Measurements from ENCODE around the gene LOXL4. TPM values are rescaled to one million over a fixed set of nuclear protein-coding genes. Genes with fewer than 3 reads are reported as not detected.
"Not testable (repeated sequence)": the region's sequence is repeated elsewhere in the genome, so short reads cannot be mapped to it uniquely, and the experiment has no call there.

Gene LOXL4
- polyA plus RNA-seq, 3 donors, result 3.3 to 4.3 (median 4.0) TPM

DNA sequence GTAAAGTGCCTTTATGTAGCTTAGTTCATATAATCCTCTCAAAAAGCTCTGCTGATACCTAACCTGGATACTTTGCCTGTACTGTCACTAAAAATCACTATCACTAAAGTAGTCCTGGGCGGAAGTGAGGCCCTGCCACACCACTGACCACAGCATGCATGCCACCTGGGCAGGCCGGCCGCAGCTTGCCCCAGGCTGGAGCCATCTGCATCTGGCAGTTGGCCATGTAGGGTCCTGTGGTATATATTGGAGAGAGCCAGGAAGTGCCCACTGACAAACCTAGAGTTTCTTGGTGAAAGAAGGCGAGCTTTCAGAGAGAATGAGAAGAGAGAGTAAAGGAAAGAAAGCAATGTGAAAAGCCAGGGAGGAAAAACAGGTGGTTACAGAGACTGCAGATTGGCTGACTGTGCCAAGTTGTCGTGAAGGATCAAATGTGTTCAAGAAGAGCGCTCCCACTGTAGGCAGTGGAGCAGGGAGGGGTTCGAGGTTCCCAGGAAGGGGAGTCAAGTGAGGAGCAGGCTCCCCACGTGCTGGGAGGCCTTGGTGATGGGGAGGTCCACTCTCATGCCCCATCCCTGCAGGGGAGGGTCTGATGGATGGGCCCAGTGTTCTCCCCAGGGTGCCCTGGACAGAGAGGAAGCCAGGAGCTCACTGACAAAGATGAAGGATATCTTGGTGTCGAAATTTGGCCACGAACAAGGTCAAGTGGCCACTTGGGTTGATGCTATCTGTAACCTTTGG is 13.6 kb downstream of the LOXL4 start:
- DNase-seq (ENCODE audit: extremely low read depth in 1 of 11, low read depth in 9 of 11, low spot score in 4 of 11), result no peak

DNA sequence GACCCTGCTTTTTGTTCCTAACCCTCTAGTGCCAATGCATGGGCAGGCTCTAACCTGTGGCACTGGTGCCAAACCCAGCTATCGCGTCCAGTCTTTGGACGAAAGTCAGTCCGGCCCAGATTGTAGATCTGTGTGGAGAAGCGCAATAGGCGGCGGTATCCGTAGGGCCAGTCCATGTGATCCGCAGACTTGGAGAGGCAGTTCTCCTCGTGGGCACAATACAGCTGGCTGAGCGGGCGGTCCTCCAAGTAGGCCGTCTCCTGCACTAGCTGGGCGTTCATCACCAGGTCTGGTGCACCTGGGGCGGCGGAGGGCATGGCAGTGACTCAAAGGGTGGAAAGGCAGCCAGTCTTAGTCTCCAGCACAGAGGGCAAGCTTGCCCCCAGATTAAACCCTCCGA is 14.5 kb downstream of the LOXL4 start:
- no peak for DNase-seq (ENCODE audit: extremely low read depth in 1 of 11, low read depth in 9 of 11, low spot score in 4 of 11)

DNA sequence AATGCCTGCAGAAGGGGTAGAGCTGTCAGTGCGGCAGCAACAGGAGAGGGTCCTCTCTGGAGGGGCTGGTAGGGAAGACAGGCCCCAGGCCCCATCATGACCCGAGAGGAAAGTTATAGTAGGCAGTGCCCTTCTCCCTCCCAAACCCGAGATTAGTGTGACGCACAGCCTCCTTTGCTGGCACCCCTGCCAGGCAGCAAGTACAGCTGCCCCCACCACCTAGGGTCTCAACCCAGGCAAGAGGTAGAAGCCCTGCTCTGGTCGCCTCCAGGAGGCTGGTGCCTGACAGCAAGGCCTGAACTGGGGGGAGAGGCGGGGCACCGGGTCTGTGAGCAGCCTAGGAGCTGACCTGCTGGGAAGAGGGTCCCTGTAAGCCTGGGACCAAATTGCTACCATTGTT is 15.5 kb downstream of the LOXL4 start:
- DNase-seq (ENCODE audit: extremely low read depth in 1 of 11, low read depth in 9 of 11, low spot score in 4 of 11), result no peak

DNA sequence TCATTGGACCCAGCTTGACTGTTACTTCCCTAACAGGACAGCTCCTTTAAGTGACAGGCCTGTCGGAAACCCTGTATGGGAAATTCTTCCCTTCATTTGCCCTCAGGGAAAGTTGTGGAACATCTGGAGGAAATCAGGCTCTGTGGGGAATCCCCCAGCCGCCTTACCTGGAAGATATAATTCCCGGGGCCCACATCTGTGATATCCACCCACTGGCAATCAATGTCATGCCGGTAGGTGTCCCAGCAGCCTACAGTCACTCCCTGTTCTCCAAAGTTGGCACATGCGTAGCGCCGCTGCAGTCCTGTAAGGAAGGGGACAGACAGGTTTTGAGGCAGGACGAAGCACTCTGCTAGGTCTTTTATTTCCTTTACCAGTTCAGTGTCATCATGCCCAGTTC is 16.6 kb downstream of the LOXL4 start:
- no peak for DNase-seq (ENCODE audit: extremely low read depth in 1 of 11, low read depth in 9 of 11, low spot score in 4 of 11)

DNA sequence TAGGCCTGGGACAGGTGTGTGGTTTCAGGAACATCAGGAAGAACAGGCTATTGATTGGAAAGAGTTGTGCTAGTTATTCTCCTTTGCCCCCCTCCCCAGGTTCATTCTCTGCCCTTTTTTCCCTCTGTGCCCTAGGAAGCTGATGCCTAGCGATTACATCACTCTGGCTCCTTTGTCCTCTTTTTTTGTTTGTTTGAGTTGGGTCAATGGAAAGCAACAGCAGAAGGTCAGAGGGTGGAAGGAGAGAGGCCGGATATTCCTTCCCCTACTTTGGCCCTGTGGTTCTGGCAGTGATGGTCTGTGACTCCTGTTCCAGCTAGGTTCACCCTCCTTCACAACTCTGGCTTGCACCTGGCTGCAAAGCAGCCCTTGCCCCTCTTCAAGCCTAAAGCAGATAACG is 18.9 kb downstream of the LOXL4 start:
- no peak for DNase-seq (ENCODE audit: extremely low read depth in 1 of 11, low read depth in 9 of 11, low spot score in 4 of 11)

DNA sequence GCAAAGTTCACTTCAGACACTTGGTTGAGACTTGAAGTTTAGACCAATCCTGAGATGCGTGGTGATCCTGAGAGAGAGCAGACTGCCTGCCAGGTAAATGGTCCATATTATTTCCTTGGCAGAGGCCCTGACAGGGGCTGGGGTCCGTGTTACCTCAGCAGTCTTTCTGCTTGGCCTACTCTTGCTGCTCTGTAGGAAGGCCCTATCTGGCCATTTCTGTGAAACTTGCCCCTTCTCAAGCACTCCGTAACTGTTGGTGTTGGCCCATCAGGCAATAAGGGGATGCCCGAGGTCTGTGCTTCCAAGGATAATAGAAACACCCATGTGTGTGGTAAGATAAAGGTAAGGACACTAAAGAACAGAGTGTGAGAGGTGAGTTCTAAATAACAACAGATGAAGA is 20.0 kb downstream of the LOXL4 start:
- no peak for DNase-seq (ENCODE audit: extremely low read depth in 1 of 11, low read depth in 9 of 11, low spot score in 4 of 11)

DNA sequence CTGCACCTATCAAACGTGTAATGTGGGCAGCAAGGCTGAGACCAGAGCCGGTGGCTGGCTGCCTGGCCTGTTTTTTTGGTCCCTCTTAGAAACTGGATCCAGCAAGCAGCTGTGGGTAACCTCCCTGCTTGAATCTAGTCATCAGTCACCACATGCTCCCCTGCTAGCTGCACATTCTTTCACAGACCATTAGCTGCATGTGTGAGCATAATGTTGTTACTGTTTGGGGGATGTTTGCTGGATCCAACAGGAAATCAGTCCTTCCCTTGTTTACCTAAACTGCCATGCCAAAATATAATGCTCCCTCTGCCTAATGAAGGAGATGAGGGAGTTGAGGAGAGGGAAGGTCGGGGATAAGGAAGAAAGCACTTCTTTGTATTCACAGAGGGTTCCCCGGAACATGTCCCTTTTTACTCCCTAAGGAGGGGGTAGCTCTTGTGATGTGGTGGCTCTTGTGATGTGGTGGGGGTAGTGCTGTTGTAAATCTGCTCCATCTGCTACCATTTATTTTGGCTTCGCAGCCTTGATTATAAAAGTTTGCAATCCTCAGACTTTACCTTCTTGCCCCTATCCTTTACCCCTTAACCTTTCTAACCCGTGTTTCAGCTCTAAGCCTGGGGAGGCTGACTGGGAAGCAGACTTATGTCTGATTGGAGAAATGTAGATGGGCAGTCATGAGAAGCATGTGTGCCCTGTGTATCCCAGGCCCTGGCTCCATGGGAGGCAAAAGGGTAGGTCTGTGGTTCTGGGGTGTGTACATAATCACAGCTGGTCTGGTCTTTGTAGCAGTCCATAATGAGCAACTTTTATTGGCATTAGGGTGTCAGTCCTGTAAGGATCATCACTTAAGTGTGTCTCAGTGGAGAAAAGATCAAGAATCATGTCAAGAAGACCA is 20.8 kb downstream of the LOXL4 start:
- DNase-seq (ENCODE audit: extremely low read depth in 1 of 11, low read depth in 9 of 11, low spot score in 4 of 11), result peak in 10 of 11 donors; percentile 51 to 90 (median 72)

DNA sequence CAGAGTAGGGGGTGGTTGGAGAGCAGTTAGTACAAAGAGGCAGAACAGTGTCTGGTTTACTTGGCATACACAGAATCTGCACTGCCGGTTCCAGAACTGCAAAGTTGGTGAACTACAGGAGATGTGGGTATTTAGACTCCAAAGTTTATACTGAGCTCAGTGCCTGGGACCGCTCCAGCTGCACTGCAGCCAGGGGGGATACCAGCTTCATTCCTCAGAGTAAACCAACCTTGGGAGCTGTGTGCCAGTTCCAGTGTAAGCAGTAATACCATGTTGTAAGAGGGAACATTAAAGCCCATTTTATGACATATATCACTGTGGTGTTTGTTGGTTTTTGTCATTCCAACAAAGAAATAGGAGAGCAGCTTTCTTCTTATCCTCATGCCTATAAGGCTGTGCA is 23.4 kb downstream of the LOXL4 start:
- no peak for DNase-seq (ENCODE audit: extremely low read depth in 1 of 11, low read depth in 9 of 11, low spot score in 4 of 11)

DNA sequence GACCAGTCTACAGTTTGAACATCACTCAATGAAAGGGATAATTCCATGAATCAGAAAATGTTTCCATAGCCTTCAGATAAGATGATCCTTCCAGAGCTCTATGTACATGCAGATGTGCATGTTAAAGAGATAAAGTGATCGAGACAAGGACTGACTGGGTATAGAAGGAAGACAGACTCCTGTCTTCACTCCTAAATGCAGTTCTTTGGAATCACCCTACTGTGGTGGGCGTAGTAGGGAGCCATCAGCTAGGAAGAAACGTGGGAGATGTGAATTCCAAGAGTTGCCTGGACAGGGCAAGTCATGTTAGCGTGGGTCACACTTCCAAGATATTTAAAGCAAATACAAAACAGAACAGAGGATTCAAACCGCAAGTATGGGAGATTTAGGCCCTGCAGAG is 23.9 kb downstream of the LOXL4 start:
- no peak for DNase-seq (ENCODE audit: extremely low read depth in 1 of 11, low read depth in 9 of 11, low spot score in 4 of 11)

DNA sequence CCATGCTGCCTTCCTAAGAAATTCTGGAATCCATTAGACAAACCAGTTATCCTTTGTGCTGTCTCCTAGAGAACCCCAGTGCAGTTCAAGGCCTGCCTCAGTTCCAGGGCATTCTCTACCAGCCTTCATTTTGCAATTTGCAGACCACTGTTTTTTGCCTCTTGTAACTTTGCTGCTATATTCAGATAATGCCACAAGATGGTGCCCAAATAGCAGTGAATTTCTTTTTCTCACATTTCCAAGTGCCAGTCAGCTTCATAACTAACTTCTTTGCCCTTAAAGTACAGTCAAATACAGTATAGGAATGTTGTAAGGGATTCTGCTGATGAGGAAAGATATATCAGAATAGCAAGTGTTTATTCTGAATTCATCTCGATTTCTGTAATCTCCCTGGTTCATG is 25.2 kb downstream of the LOXL4 start:
- peak in 2 of 11 donors; percentile 27 to 37 for DNase-seq (ENCODE audit: extremely low read depth in 1 of 11, low read depth in 9 of 11, low spot score in 4 of 11)

DNA sequence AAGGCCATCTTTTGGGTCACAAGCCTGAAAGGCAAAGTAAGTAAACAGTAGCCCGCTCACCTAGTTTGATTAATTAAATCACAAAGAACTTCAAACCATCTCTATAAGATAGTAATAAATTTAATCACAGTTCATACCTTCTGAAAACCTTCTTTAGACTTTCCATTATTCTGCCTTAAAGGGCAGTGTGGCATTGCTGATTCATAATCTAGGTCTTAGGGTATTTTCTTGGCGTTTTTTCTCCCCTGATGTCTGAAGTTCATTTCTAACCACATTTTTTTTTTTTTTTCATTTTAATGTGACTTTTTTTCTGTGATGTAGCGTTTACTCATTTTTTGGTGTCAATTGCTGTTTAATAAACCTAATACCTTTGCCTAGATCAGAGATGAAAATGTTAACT is 27.5 kb downstream of the LOXL4 start:
- DNase-seq (ENCODE audit: extremely low read depth in 1 of 11, low read depth in 9 of 11, low spot score in 4 of 11), result no peak

DNA sequence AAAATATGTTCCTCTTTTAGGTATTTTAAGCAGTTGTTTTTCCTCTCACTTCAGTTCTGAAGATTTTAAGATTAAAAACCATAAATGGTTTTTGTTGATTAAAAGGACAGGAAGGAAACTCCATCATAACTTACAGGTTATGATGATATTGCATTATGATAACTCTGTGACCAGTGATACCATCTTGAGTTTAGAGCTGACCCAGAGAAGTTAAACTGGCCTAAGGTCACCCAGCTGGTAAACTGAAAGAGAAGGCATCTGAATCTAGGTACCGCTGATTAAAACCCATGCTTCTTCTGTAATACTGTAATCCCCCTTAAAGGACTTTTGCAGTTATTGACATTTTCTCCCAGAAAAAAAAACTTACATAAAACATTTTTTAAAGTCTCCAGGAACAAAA is 29.6 kb downstream of the LOXL4 start:
- no peak for DNase-seq (ENCODE audit: extremely low read depth in 1 of 11, low read depth in 9 of 11, low spot score in 4 of 11)

DNA sequence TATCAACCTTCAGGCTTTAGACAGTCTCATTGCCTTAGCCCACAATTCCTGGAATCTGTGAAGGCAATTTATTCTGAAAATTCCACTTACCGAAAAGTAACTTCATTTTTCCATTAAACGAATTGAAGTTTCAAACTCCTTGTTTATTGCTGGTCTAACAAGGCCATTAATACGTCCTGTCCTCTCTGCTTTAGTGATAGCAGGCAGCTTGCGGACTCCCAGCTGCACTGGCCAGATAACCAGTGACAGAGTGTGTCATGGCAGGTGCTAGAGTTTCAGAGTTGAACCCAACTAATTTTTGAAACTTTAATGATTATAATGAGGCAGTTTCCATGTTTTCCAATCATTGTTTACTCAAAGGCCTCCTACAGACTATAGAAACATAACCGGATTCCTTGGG is 31.1 kb downstream of the LOXL4 start:
- DNase-seq (ENCODE audit: extremely low read depth in 1 of 11, low read depth in 9 of 11, low spot score in 4 of 11), result no peak

DNA sequence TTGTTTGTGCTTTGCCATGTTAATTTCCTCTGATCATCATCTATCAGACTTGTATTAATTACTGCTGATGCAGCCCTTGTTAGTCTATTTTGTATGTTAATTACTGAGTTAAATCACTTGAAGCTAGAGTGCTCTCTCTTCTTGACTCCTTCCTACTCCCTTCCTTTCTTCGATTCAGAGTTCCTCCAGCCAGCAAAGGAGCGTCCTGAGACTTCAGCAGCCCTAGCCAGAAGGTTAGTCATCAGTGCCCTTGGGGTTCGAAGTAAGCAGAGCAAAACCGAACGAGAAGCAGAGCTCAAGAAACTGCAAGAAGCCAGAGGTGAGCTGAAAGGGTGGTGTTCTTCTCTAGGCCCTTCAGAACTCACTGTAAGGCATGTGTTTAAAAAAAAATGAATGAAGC is 32.1 kb downstream of the LOXL4 start:
- DNase-seq (ENCODE audit: extremely low read depth in 1 of 11, low read depth in 9 of 11, low spot score in 4 of 11), result no peak

DNA sequence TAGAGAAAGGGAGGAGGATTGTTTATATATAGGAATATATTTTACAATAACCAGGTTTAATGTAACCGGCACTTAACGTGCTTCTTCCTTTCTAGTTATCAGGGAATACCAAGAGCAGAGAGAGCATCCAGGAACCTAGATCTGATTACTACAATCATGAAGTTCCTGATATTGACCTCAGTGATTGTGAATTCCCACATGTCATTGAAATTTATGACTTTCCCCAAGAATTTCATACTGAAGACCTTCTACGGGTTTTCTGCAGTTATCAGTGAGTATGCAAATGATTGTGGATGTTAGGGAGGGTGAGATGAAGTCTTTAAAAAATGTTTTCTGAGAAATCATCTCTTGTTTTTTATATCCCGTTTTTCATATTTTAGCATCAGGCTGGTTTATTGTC is 36.6 kb downstream of the LOXL4 start:
- DNase-seq (ENCODE audit: extremely low read depth in 1 of 11, low read depth in 9 of 11, low spot score in 4 of 11), result no peak

DNA sequence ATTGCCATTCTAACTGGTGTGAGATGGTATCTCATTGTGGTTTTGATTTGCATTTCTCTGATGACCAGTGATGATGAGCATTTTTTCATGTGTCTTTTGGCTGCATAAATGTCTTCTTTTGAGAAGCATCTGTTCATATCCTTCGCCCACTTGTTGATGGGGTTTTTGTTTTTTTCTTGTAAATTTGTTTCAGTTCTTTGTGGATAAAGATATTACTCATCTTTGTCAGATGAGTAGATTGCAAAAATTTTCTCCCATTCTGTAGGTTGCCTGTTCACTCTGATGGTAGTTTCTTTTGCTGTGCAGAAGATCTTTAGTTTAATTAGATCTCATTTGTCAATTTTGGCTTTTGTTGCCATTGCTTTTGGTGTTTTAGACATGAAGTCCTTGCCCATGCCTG is 39.7 kb downstream of the LOXL4 start:
- not testable (repeated sequence) for DNase-seq (ENCODE audit: extremely low read depth in 1 of 11, low read depth in 9 of 11, low spot score in 4 of 11)

DNA sequence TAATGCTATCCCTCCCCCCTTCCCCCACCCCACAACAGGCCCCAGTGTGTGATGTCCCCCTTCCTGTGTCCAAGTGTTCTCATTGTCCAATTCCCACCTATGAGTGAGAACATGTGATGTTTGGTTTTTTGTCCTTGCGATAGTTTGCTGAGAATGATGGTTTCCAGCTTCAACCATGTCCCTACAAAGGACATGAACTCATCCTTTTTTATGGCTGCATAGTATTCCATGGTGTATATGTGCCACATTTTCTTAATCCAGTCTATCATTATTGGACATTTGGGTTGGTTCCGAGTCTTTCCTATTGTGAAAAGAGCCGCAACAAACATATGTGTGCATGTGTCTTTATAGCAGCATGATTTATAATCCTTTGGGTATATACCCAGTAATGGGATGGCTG is 40.3 kb downstream of the LOXL4 start:
- not testable (repeated sequence) for DNase-seq (ENCODE audit: extremely low read depth in 1 of 11, low read depth in 9 of 11, low spot score in 4 of 11)

DNA sequence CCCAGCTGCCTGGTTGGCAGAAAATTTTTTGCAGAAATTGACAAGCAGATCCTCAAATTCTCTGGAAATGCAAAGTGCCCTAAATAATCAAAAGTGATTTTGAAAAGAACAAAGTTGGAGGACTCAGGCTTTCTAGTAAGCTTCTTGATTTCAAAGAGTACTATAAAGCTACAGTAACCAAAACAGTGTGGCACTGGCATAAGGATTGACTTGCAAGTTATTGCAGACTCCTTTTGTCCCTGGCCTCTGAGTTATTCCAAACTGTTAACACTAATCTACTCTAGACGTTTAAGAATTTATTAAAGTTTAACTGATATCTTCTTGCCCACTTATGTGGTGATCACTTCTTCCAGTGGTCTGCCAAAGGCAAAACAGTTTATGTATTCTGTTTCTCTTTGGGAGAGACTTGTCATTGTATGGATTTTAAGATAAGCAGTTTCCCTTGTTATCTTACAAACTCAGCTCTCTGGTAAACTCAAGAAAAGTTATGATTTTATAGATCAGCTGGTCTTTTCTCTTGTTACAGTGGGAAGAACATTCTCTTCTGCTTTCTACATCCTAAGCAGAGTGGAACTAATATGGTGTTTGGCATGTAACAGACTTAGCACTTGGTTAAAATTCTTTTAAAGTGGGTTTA is 41.4 kb downstream of the LOXL4 start:
- DNase-seq (ENCODE audit: extremely low read depth in 1 of 11, low read depth in 9 of 11, low spot score in 4 of 11), result no peak

DNA sequence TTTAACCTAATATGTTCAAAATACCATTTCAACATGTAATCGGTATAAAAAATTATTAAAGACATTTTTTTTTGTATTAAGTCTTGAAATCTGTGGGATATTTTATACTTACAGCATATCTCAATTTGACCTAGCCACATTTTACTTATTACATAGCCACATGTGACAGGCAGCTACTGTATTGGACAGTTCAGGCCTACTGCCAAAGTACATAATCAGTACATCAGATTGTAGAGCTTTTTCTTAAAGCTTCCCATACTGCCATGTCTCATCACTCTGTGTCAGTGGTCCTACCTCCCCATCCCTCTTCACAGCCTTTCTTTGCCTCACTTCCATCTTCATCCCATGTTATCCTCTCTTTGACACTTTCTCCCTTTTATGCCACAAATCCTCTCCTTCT is 43.0 kb downstream of the LOXL4 start:
- DNase-seq (ENCODE audit: extremely low read depth in 1 of 11, low read depth in 9 of 11, low spot score in 4 of 11), result no peak

DNA sequence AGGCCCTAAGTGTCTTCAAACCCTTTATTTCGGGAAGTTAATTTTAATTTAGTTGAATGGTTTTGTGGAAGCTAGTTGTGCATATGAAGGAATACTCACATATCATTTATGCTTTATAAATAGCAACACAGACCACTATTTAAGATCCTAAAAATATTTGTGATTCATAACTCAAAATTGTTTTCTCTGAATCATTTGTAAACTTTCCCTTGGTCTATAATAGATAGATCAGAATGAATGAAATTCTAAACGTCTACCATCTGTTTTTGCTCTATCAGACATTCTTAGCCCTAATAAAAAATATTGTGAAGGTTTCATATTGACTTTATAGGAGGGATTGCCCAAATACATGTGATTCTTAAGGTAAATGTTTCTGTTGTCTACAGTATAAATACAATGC is 43.5 kb downstream of the LOXL4 start:
- no peak for DNase-seq (ENCODE audit: extremely low read depth in 1 of 11, low read depth in 9 of 11, low spot score in 4 of 11)

All from renal cortex interstitium (tissue), 11 donors.